Measurements from ENCODE around the gene HSPA8. TPM values are rescaled to one million over a fixed set of nuclear protein-coding genes. Genes with fewer than 3 reads are reported as not detected.

Gene HSPA8
- total RNA-seq, 3 donors from 2014 or later, result 691 to 851 (median 698) TPM

- no peak overlapping the region for H3K4me3 ChIP-seq
- no peaks in the 10 kb centered on the region for H3K9me3 ChIP-seq
Measured at GRCh38 chr11:123045101-123045500, 16.8 kb downstream of the HSPA8 start.

DNA sequence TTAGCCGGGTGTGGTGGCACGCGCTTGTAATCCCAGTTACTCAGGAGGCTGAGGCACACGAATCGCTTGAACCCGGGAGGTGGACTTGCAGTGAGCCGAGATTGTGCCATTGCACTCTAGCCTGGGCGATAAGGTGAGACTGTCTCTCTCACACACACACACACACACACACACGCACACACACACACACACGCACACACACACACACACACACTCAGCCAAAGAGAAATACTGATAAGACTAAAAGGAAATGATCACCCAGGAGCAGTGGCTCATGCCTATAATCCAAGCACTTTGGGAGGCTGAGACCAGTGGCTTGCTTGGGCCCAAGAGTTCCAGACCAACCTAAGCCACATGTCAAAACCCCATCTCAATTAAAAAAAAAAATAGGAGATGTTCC is 20.8 kb downstream of the HSPA8 start:
- H3K36me3 ChIP-seq, result no peaks in the 10 kb centered on the region
- no peak overlapping the region for H3K4me3 ChIP-seq
- no peaks in the 10 kb centered on the region for H3K9me3 ChIP-seq
- DNase-seq (ENCODE audit: low spot score in 2 of 2), result no peak
- H3K27me3 ChIP-seq, result no peaks in the 10 kb centered on the region
- intact Hi-C loops (cut with DNase I; ENCODE audit: low total_unique reads), result no loop called here
- no peaks in the 10 kb centered on the region for H3K4me1 ChIP-seq
- H3K27ac ChIP-seq, result no peak overlapping the region
- TF ChIP-seq POLR2AphosphoS5 (IDR thresholded peaks at IDR 0.05) (no peak), POLR2A (IDR thresholded peaks at IDR 0.05) (no peak)
- TF ChIP-seq, protein P1, sequence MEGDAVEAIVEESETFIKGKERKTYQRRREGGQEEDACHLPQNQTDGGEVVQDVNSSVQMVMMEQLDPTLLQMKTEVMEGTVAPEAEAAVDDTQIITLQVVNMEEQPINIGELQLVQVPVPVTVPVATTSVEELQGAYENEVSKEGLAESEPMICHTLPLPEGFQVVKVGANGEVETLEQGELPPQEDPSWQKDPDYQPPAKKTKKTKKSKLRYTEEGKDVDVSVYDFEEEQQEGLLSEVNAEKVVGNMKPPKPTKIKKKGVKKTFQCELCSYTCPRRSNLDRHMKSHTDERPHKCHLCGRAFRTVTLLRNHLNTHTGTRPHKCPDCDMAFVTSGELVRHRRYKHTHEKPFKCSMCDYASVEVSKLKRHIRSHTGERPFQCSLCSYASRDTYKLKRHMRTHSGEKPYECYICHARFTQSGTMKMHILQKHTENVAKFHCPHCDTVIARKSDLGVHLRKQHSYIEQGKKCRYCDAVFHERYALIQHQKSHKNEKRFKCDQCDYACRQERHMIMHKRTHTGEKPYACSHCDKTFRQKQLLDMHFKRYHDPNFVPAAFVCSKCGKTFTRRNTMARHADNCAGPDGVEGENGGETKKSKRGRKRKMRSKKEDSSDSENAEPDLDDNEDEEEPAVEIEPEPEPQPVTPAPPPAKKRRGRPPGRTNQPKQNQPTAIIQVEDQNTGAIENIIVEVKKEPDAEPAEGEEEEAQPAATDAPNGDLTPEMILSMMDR (IDR thresholded peaks at IDR 0.05), result no peak

More at GRCh38 chr11:123045101-123045500, 16.8 kb downstream of the HSPA8 start:
- intact Hi-C loops (cut with DNase I; ENCODE audit: low total_unique reads), result no loop called here
- no peaks in the 10 kb centered on the region for H3K27me3 ChIP-seq
- TF ChIP-seq, protein P1 (IDR thresholded peaks at IDR 0.05), result no peak
- TF ChIP-seq POLR2A (IDR thresholded peaks at IDR 0.05) (no peak), POLR2AphosphoS5 (IDR thresholded peaks at IDR 0.05) (no peak)
- H3K27ac ChIP-seq, result no peak overlapping the region
- no peaks in the 10 kb centered on the region for H3K4me1 ChIP-seq
- DNase-seq (ENCODE audit: low spot score in 2 of 2), result no peak
- no peaks in the 10 kb centered on the region for H3K36me3 ChIP-seq

- Histone ChIP-seq H3K4me3 (no peak overlapping the region), H3K27me3 (no peaks in the 10 kb centered on the region), H3K36me3 (no peaks in the 10 kb centered on the region), H3K4me1 (no peaks in the 10 kb centered on the region), H3K9me3 (no peaks in the 10 kb centered on the region), H3K27ac (no peak overlapping the region)
- TF ChIP-seq POLR2A (IDR thresholded peaks at IDR 0.05) (no peak), POLR2AphosphoS5 (IDR thresholded peaks at IDR 0.05) (no peak)
- TF ChIP-seq, protein P1 (IDR thresholded peaks at IDR 0.05), result no peak
- intact Hi-C loops (cut with DNase I; ENCODE audit: low total_unique reads), result no loop called here
- DNase-seq (ENCODE audit: low spot score in 2 of 2), result no peak
Measured at GRCh38 chr11:123040111-123040432, 21.9 kb downstream of the HSPA8 start.

GRCh38 chr11:123035831-123036230 is 26.1 kb downstream of the HSPA8 start:
- intact Hi-C loops (cut with DNase I; ENCODE audit: low total_unique reads), result loop anchor here (5.0 kb wide), 1 partner anchor 164 kb away; no protein-coding TSS in a partner anchor
- TF ChIP-seq POLR2A (IDR thresholded peaks at IDR 0.05), result no peak
- TF ChIP-seq, protein P1 (IDR thresholded peaks at IDR 0.05), result no peak
- no peak for TF ChIP-seq POLR2AphosphoS5 (IDR thresholded peaks at IDR 0.05)
- no peaks in the 10 kb centered on the region for H3K4me1 ChIP-seq
- no peaks in the 10 kb centered on the region for H3K27me3 ChIP-seq
- DNase-seq (ENCODE audit: low spot score in 2 of 2), result no peak
- H3K4me3 ChIP-seq, result no peak overlapping the region
- H3K36me3 ChIP-seq, result no peaks in the 10 kb centered on the region
- H3K9me3 ChIP-seq, result no peaks in the 10 kb centered on the region
- no peak overlapping the region for H3K27ac ChIP-seq

DNA sequence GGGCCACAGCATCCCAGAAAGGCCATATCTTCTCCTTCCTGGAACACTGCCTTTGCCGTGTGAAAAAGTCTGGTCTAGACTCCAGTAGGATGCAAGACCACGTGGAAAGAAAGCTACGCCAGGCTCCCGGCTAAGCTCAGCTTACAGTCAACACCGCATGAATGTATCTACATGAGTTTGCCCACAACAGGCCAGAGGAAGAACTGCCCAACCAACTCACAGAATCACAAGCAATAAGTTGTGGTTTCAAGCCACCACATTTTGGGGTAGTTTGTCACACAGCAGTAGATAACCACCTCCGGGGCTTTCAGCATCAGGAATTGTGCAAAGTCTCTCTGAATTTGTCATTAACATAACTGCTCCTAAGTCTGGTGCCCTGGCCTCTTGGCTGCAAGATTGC is 27.3 kb downstream of the HSPA8 start:
- no peaks in the 10 kb centered on the region for H3K4me1 ChIP-seq
- TF ChIP-seq POLR2A (IDR thresholded peaks at IDR 0.05) (no peak), POLR2AphosphoS5 (IDR thresholded peaks at IDR 0.05) (no peak)
- TF ChIP-seq, protein P1 (IDR thresholded peaks at IDR 0.05), result no peak
- no peak for DNase-seq (ENCODE audit: low spot score in 2 of 2)
- no peaks in the 10 kb centered on the region for H3K27me3 ChIP-seq
- H3K36me3 ChIP-seq, result no peaks in the 10 kb centered on the region
- intact Hi-C loops (cut with DNase I; ENCODE audit: low total_unique reads), result no loop called here
- no peak overlapping the region for H3K4me3 ChIP-seq
- H3K9me3 ChIP-seq, result no peaks in the 10 kb centered on the region
- H3K27ac ChIP-seq, result no peak overlapping the region

Data from breast epithelium (tissue), 4 donors.